ENCODE data around the gene CCDC102B. TPM values are rescaled to one million over a fixed set of nuclear protein-coding genes. Genes with fewer than 3 reads are reported as not detected.

The CCDC102B gene
- total RNA-seq, 1 experiment from 2014 or later = 3.1 TPM

- no peak for TF ChIP-seq ZNF671 (CRISPR knock-in tag; IDR thresholded peaks at IDR 0.05)
- TF ChIP-seq ZNF317 (CRISPR knock-in tag; IDR thresholded peaks at IDR 0.05; ENCODE audit: borderline replicate concordance, low read depth) = no peak
- no peak for TF ChIP-seq TCF7 (CRISPR knock-in tag; IDR thresholded peaks at IDR 0.05; ENCODE audit: low read depth)
- no peak for TF ChIP-seq PRDM15 (CRISPR knock-in tag; IDR thresholded peaks at IDR 0.05)
- no peak for TF ChIP-seq ELF4 (CRISPR knock-in tag; IDR thresholded peaks at IDR 0.05; ENCODE audit: low read depth)
- no peak for TF ChIP-seq ATF2 (CRISPR knock-in tag; IDR thresholded peaks at IDR 0.05; ENCODE audit: borderline replicate concordance, low read depth)
- TF ChIP-seq MLX (CRISPR knock-in tag; IDR thresholded peaks at IDR 0.05) = no peak
- no peak for TF ChIP-seq ZBTB43 (CRISPR knock-in tag; IDR thresholded peaks at IDR 0.05)
These were observed 200.0 kb downstream of the CCDC102B start (continued) for GRCh38 chr18:68997845-68998244.

GRCh38 chr18:69000366-69000765 is 202.5 kb downstream of the CCDC102B start:
- POLR2A ChIA-PET = no interaction called here
- DNase-seq (ENCODE audit: low spot score) (no peak), ATAC-seq (no peak)
- no peak overlapping the region for H3K27ac Mint-ChIP-seq
- no peak overlapping the region for H3K4me3 Mint-ChIP-seq
- TF ChIP-seq NFYB (CRISPR knock-in tag; conservative IDR thresholded peaks at IDR 0.05; ENCODE audit: low read depth) = no peak
- no peak for TF ChIP-seq E2F1 (CRISPR knock-in tag; IDR thresholded peaks at IDR 0.05)
- TF ChIP-seq OVOL2 (CRISPR knock-in tag; IDR thresholded peaks at IDR 0.05; ENCODE audit: borderline replicate concordance) = no peak
- no peak for TF ChIP-seq IRF2 (CRISPR knock-in tag; IDR thresholded peaks at IDR 0.05; ENCODE audit: borderline replicate concordance, low read depth)
- no peak for TF ChIP-seq CREB1 (CRISPR knock-in tag; IDR thresholded peaks at IDR 0.05)
- no peak for TF ChIP-seq ESRRA (CRISPR knock-in tag; IDR thresholded peaks at IDR 0.05; ENCODE audit: borderline replicate concordance)
- TF ChIP-seq USF1 (CRISPR knock-in tag; IDR thresholded peaks at IDR 0.05) = no peak
- no peak for TF ChIP-seq JUN (CRISPR knock-in tag; IDR thresholded peaks at IDR 0.05)
- no peak for TF ChIP-seq RELA (CRISPR knock-in tag; IDR thresholded peaks at IDR 0.05; ENCODE audit: borderline replicate concordance)
- no peak for TF ChIP-seq ERG (CRISPR knock-in tag; IDR thresholded peaks at IDR 0.05)
- TF ChIP-seq TEAD1 (CRISPR knock-in tag; IDR thresholded peaks at IDR 0.05) = no peak
- no peak for TF ChIP-seq FOXP1 (CRISPR knock-in tag; IDR thresholded peaks at IDR 0.05; ENCODE audit: borderline replicate concordance)
- TF ChIP-seq FOXP4 (CRISPR knock-in tag; IDR thresholded peaks at IDR 0.05) = no peak
- no peak for TF ChIP-seq EMX1 (CRISPR knock-in tag; IDR thresholded peaks at IDR 0.05)
- H3K36me3 Mint-ChIP-seq = no peaks in the 10 kb centered on the region
- no peaks in the 10 kb centered on the region for H3K4me1 Mint-ChIP-seq
- H3K27me3 Mint-ChIP-seq (ENCODE audit: low read depth) = no peaks in the 10 kb centered on the region
- CTCF ChIA-PET = no interaction called here
- H3K9me3 Mint-ChIP-seq = peaks cover 15% of the 10 kb centered on the region

Data from WTC11 (cell line).